Astrocyte (in vitro differentiated cells and primary cell): ENCODE data around the gene TXNDC17.

Experiments used
- CTCF ChIP-seq: IDR thresholded peaks from 2 replicates; pipeline ENCODE4 v1.5.1; 2011; ENCODE audit warnings: low read depth, mild to moderate bottlenecking, inconsistent platforms, low read length, moderate library complexity; ENCODE audit not compliant: insufficient read depth
- EZH2 ChIP-seq: IDR thresholded peaks from 2 replicates; pipeline ENCODE4 v1.6.1; 2012; ENCODE audit warnings: mild to moderate bottlenecking, low read length, inconsistent platforms; ENCODE audit not compliant: insufficient read depth

- TF ChIP-seq CTCF (no peak), EZH2 (no peak)
These were observed 20.6 kb downstream of the TXNDC17 start for GRCh38 chr17:6661464-6661848.
